Measurements from ENCODE around the gene VDR.

VDR gene

DNA sequence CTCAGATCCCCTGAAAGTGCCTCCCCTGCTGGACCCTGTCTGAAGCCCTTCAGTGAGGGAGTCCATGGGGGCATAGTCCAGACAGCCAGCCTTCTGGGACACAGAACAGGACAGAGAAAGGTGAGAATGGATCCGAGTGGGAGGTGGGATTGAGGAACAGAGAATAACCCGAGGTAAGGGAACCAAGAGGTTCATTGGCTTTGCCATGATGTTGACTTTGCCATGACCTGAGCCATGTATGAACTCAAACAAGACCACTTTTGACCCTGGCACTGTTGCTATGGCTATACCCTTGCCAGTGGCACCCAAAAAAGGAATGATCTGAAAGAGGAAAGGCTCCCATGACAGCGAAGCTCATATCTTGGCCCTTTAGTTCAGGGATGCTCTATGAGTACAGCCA is 22.6 kb upstream of the VDR start:
- DNase-seq: no peak

- DNase-seq: no peak
These were observed 17.1 kb upstream of the VDR start for GRCh38 chr12:47921907-47922306.

DNA sequence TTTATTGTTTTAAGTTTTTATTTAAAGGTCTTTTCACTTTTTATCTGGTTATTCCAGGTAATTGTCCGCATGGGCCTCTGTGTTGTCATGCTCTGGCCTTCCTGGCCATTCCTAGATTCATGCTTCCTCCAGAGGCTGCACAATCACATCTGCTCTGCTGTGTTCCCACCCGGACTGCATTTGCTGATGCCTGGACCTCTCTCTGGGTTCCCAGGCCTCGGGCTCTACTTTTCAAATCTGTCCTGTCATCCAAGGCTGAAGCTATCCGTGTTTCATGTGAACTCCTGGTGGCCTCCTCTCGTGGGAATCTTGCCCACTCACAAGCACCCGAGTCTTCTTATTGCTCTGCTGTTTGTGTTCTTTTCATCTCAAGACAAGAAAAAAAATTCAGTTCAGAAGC is 16.1 kb upstream of the VDR start:
- no peak for DNase-seq

DNA sequence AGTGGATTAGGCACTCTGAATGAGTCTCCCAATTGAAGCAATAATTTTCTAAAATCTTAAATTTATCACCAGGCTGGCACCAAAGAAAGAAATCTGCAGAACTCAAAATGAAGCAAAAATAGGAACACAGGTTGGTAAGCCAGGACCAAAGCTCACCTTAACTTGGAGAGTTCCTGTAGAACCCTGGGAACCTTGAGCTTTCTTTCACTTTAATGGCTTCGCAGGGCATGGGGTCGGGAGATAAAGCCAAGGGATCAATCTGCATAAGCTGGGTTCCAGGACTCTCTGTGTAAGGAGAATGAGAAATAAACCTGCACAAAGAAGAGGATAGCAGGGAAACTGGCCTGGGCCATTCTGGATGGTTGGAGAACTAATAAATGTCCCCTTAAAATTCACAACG is 8.3 kb upstream of the VDR start:
- no peak for DNase-seq

DNA sequence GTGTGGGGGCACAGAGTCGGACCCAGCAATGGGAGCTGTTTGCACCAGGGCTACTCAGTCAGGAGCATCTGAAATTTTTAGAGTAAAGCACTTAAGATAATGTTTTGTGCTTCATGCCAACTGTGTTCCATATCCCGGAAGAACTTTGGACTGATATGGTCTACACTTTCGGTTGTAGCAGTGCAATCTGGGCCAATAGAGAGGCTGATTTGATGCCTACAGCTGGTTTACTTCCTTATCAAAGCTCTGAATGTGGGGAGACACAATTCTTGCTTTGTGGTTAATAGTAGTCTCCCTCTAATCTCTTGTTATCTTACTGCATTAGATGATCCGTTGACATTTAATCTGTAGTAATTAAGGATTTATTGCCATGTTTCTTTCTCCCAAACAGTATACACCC is 7.8 kb upstream of the VDR start:
- no peak for DNase-seq

GRCh38 chr12:47910981-47911380 is 6.2 kb upstream of the VDR start:
- DNase-seq: no peak

DNA sequence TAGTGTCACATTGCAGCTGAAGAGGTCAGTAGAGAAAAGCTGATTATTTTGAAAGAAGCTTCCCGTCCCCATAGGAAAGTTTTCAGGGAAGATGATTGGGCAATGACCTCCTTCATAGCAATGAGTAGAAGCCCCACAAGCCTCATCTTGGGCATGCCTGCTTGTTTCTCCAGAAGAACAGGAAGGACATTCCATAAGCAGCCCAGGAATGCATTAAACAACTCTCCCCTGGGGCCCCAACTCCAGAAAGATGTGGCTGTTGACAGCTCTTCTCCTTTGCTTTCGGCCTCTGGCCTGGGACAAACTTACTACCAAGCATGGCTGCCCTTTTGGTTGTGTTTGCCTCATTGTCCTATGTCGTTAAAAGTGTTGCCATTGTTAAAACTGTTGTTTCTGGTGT is 5.7 kb upstream of the VDR start:
- DNase-seq: no peak

GRCh38 chr12:47909839-47910465 is 5.2 kb upstream of the VDR start:
- no peak for DNase-seq

DNA sequence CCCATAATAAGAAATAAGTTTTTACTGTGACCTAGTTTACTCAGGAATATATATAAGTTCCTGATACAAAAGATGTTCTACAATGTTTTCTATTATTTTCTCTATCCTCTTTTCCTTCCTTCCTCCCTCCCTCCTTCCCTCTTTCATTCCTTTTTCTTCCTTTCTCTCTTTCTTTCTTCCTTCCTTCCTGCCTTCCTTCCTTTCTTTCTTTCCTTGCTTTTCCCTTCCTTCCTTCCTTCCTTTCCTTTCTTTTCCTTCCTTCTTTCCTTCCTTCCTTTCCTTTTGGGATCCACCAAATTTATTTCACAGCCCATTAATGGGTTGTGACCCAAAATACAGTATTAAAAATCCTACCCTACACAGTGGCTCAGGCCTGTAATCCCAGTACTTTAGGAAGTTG is 3.9 kb upstream of the VDR start:
- no peak for DNase-seq

GRCh38 chr12:47907851-47908454 is 3.2 kb upstream of the VDR start:
- DNase-seq: no peak

DNA sequence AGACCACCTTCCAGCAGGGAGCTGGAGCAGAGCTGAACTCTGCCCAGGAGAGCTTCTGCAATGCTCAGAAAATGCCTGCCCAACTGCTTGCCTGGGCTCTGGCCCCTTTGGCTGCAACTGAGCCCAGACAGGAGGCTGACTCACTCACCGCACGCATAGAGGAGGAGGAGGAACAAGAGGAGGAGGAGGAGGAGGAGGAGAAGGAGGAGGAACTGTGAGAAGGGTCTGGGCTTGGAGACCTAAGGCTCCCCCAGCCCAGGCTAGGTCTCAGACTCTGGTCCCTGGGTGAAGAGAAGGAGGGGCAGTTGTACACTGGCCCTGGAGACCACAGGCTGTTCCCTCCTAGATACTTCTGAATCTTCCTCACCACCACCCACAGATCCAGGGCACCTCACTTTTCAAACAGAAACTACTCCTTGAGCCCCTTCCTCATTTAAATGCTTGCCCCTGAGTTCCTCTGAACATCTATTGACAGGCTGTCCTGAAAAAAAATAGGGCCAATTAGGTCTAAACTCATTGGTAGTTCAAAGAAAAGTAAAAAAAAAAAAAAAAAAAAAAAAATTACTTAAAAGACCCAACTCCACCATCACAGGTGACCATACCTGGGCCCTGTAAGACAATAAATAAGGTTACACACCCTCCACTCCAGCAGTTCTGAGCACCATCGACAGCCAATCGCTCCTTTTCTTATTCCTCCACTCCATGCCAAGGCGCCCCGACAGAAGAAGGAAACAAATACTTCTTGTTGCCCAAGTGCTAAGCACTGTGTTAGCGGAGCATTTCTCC is 674 bp downstream of the VDR start:
- no peak for DNase-seq

- DNase-seq: no peak
These were observed 1.6 kb downstream of the VDR start for GRCh38 chr12:47903151-47903611.

DNA sequence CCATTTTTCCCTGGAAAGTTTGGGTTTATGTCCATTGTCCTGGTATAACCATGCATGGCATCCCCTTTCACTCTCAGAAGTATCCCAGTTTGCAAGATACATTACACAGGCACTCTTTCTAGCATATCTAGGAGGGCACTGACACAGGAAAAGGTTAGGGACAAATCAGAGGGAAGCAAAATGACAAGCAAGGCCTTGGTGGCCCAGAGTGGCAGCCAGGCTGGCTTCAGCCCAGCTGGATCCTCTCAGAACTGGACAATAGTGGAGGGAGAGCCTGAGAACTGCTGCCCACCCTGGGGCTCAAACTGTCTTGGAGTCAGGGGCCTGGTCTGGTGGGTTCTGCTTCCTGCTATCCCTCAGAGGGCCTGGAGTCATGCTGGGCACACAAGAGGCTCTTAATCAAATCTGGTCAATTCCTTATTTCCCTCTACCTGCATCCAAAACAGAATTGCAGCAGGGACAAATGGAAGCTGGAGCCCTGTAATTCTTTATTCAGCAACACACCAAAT is 2.6 kb downstream of the VDR start:
- no peak for DNase-seq

DNA sequence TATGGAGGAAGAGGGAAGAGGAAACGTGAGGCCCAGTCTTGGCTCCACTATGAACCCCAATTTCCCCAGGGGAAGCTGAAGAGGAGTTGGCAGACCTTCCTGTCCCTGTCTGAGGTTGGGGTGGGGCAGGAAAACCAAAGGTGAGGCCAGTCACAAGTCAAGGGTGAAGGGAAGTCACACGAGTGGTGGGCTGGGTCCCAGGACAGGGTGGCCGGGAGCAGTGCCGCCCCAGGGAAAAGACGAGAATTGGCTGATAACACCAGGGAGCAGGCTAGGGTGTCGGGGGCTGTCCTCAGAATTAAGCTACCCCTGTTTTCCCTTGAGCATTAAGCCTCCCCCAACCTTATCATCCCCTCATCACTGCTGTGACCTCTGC is 3.1 kb downstream of the VDR start:
- no peak for DNase-seq

DNA sequence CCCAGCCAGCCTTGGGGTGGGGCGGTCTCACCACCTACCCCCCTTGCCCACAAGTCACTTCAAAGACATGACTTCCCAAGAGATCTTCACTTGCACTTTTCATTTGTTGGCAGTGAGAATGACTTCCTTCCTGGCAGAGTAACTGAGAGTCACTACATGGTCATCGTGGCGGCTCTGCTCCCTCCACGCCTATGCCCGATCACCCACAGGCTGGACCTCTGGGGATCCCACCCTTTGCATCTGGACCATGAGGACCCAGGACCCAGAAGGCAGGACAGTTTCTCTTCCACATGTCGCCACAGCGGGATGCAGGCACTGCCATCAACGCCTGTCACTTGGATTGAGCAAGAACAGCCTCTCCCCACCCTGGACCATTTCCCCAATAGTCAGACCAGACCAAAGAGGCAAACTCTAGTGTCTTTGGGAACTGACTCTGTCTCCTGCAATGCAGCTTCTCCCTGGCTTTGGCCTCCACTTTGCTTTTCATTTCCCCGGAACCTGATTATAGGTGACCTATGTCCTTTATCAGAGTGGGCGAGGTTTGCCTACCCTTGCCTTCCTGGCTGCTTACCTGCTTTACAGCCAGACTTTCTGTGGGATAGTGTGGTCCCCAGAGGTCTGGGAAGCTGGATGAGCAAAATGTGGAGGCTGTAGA is 3.6 kb downstream of the VDR start:
- DNase-seq: no peak

DNA sequence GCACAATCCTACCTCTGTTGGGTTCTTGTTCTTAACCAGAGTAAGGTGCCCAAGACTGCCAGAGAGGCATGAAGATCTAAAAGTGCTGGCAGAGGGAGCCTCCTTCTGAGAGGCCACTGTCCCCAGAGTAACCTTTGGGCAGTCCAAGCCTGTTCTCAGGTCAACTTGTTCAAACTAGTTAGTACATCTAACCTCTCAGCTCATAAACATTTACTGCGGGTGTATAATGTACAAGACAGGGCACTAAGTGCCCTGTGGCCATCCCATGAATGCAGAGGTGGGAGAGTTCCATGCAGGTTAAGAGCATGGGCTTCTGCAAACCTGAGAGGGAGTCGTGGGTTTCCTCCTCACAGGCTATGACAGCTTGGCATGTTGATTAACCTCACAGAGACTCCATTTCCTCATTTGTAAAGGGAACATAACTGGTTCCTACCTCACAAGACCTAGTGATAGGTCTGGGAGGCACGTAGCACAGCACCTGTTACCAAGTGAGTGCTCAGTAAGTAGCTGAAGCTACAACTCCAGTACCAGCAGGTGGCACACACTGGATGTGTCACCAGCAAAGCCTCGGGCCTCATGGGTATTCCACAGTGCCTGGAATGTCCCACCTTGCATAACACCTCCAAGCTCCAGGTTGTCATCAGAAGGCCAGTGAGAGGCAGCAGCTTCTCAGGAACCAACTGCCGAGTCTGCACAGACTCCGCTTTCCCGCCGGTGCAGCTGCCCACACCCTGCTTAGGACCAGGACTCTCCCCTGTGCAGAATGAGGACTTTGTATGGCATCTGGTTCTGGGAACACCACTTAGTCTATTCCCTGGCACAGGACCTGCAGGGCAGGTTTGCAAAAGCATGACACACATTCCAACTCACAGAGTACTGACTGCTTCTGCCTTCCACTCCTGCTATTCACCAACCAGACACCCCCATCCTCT is 4.4 kb downstream of the VDR start:
- peak; percentile 13 for DNase-seq

DNA sequence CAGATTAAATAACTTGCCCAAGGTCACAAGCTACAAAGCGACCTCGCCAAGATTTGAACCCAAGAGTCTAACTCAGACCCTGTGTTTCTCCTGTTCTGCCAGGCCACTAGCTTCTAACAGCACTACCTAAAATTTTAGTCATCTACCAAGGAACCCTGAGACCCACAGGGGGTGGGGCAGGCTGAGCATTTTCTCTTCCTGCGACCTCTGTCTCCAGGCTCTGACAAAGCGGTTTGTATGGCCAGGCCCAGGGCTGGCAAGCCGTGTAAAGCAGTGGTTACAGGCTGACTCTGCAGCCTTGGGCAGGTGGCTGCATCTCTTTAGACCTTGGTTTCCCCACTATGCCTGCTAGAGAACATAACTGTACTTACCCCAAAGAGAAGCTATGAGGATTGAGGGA is 5.3 kb downstream of the VDR start:
- DNase-seq: no peak

DNA sequence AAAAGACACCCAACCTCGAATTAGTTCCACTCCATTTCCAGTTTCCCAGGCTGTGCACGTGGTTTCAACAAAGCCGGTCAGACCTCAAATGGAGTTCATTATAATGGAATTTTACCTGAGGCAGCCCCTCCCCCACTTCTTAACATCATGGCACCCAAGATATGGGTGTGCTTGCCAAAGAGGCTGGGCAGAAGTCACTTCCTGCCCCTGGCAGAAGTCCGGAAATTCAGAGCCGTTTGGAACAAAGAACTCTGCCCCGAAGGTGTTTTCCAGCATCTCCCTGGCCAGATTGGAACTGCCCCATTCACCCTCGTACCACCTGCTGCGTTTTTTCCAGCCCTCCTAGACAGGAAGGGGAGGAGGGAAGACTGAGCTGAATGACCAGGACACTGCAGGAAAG is 8.2 kb downstream of the VDR start:
- no peak for DNase-seq

GRCh38 chr12:47896022-47896421 is 8.8 kb downstream of the VDR start:
- no peak for DNase-seq

DNA sequence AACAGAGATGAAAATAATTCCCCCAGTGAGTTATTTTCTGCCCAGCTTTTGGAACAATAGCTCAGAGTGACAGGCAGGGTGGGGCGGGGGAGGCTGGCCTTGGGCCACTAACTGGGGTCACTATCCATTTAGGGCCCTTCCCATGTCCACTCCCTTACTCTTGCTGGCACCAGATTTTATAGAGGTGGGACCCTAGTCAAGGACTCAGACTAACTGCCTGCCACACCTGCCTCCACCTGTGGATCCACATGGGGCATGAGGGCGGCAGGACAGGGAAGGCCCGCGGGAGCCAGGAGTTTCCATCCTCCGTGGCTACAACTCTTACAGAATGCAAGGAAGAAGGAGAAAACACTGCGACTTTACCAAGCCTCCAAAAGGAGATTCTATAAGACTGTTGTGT is 10.1 kb downstream of the VDR start:
- DNase-seq: no peak

DNA sequence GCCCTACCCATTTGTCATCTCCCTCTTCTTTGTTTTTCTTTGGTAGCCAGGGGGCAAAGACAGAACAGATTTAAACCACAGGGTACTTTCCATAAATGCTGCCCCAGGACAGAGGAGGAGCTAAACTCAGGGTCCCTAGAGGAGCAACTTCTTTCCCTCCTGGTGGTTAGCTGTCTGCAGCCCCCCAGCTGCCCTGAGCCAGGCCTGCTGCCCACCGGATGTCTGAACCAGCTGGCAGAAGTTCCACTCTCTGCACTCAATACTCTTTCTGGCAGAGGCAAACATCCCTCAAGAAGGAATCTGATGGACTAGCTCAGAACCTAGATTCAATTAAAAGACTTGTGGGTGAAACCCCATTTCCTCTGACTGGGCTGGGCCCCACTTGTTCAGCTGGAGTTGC is 10.7 kb downstream of the VDR start:
- no peak for DNase-seq

DNA sequence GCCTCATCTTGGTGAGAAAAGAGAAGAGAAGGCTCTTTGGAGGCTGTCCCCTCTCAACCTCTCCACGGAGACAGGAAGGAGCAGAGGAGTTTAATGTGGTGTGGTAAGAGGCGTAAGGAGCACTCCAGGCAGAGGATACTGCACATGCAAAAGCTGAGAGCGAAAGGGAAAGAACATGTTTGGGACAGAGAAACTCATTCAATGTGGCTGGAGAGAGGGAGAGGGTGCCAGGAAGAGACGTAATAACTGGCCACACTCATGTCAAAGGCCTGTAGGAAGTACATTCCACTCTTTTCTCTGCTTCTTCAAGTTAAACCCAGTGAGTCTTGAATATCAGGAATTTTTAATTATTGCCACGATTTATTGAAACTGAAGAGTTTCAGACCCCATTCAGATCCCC is 12.0 kb downstream of the VDR start:
- no peak for DNase-seq

GRCh38 chr12:47891356-47891755 is 13.4 kb downstream of the VDR start:
- no peak for DNase-seq

Measured in NCI-H1092 treated with DMSO at 0.1 percent for 48 hours (cell line).